GM18520 (cell line): Measurements from ENCODE around the gene FCER1G.

Source experiments
- ATAC-seq: cut with Tn5 transposase; IDR thresholded peaks from one replicate; pipeline ENCODE4 v1.9.1; 2021; ENCODE audit not compliant: unreplicated experiment

FCER1G gene

DNA sequence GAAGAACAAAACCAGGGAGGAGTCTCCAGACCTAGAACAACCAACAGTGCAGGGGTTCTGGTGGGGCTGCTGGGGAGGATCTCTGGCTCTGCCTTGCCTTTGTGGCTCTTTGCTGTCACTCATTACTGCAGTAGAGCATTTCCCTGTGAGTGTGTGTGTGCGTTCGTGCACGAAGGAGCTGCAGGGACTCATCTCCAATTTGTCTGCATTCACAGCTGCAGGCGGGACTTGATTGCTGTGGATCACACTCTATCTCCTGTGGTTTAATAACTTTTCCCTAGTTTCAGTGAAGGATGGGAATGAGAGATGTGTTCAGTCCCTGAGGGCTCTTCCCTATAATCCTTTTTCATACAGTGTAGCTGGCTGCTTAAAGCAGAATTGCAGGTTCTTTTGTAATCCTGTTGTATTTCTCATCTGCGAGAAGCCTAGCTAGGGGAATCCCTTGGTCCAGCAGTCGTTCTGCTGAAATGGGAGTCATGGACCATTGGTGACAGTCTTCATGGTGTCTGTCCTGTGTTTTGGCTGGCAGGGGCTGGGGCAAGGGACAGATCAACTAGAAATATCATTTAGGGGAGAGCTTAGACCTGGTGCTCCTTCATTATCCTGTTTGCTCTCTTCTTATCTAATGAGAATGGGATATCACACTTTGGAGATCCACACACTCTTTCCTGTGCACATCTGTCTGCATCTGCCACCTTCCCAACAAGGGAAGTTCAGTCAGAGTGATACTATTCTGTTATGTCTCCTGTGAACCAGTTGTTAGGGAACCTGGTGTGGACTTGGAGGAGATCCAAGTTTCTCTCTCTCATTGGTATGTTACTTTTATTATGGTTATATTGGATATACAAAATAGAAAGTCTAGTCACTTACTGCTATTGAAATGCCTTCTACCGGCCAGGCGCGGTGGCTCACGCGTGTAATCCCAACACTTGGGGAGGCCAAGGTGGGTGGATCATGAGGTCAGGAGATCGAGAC, 46.5 kb downstream of the FCER1G start:
- no peak for ATAC-seq

DNA sequence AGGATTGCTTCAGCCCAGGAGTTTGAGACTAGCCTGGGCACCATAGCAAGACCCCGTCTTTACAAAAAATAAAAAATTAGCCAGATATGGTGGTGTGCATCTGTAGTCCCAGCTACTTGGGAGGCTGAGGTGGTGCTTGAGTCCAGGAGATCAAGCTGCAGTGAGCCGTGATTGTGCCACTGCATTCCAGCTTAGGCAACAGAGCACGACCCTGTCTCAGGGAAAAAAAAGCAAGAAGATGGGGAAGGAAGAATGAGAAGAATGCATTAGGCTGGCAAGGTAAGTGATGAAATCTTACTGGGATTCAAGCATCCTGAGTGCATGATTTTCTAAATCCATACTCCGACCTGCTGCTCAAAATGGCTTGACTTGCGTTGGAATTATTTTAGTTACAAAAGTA, 50.2 kb downstream of the FCER1G start:
- ATAC-seq = no peak

GRCh38 chr1:161266202-161266601, 51.1 kb downstream of the FCER1G start:
- ATAC-seq = no peak

DNA sequence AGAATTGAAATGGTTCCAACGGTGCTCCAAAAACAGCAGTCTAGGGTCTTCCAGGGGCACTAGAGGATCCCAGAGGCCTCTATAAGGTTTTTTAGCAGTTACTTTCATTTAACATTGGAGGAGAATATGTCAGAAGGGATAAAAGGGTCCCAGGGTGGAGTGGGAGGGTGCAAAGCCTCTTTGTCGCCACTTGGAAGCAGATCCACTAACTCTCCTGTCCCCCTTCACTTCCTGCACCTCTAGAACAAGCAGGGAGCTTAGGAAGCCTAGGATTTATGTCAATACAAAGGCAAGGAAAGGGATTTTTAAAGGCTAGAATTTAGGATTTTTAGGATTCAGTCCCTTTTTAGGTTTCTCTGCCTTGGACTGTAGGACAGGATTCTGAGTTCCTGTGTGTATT, 51.7 kb downstream of the FCER1G start:
- no peak for ATAC-seq

GRCh38 chr1:161267321-161267720, 52.2 kb downstream of the FCER1G start:
- ATAC-seq = no peak
